CD4-positive, alpha-beta T cell treated with Interleukin-6 for 4 hours (primary cell): ENCODE results near the gene IFI30.
"Not testable (repeated sequence)": the region's sequence is repeated elsewhere in the genome, so short reads cannot be mapped to it uniquely, and the experiment has no call there.

Source experiments
- DNase-seq: peaks from one replicate; pipeline ENCODE4 v3.0.0-alpha.2; 2020; ENCODE audit warnings: mixed read lengths

The IFI30 gene

GRCh38 chr19:18152817-18153555 is 20.6 kb upstream of the IFI30 start, which contains the start of gene PIK3R2:
TSS of gene PIK3R2 (plus strand) at chr19:18153163. CDS start at chr19:18155880, 2,717 bp downstream.
- peak; percentile 99 for DNase-seq

- peak; percentile 44 for DNase-seq
Measured at GRCh38 chr19:18153556-18154134, 20.0 kb upstream of the IFI30 start.

DNA sequence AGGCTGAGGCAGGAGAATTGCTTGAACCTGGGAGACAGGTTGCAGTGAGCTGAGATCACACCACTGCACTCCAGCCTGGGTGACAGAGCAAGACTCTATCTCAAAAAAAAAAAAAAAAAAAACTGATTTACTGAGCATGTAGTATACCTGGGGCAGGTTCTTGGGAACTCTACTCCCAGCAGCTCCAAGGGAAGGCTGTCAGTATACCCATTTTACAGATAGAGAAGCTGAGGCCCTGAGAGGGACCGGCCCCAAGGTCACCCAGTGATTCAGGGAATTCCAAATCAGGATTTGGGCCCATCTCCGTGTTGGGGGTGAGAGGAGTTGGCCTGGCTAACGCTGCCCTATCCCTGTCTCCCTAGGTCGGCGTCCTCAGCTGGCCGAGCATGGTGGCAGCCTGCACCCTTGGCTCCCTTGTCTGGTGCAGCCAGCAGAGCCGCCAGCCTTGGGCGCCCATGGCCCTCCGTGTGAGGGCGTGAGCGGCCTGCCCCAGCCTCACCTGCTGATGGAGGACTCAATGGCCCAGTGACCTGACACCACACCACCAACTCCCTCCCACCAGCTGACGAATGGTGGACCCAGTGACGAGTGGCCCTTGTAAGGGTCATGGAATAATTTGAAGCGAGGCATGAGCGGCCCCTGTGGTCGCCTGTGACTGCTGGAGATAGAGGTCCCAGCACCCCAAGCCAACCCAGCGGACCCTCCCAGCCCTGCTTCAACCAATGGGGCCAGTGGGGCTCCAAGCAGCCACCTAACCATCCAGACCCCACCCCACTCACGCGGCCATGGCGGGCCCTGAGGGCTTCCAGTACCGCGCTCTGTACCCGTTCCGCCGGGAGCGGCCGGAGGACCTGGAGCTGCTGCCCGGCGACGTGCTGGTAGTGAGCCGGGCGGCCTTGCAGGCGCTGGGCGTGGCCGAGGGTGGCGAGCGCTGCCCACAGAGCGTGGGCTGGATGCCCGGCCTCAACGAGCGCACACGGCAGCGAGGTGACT is 18.2 kb upstream of the IFI30 start:
- DNase-seq: no peak

- no peak for DNase-seq
Measured at GRCh38 chr19:18156268-18156667, 17.3 kb upstream of the IFI30 start.

- DNase-seq: no peak
Measured at GRCh38 chr19:18156841-18157464, 16.7 kb upstream of the IFI30 start.

DNA sequence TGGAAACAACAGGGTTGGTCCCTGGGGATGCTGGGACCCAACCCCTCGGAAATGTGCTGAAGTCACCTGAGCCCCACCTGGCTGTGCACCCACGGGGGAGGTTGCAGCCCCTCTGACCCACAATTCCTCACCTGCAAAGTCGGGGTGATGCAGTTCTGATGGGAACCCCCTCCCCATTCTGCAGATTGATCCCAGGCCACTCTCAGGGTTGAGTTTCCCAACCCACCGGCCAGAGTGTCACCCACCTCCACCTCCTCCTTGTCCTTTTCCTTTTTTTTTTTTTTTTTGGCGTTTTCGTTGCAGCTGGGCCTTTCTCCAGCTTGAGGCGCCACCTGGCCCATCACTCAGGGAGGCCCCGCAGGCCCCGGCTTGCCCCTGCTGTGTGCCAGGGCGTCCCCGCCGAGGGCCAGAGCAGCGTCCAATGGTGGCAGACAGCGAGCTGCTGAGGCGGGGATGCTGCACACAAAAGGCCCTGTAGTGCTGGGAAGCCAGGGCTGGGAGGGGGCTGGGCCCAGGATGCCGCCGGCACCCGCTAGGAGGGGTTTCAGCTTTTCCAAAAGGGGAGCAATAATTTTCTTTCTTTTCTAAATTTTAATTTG is 16.0 kb upstream of the IFI30 start:
- DNase-seq: no peak

DNA sequence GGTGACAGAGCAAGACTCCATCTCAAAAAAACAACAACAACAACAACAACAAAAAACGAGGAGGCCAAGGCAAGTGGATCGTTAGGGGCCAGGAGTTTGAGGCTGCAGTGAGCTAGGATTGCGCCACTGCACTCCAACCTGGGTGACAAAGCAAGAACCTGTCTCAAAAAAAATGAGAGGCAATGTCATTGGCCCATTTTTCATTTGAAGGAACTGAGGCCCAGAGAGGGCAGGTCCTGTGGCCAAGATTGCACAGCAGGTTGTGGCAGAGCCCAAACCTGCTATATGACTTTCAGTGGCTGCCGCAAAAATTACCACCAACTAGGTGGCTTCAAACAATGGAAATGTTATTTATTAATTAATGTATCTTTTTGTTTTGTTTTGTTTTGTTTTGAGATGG is 15.1 kb upstream of the IFI30 start:
- no peak for DNase-seq

DNA sequence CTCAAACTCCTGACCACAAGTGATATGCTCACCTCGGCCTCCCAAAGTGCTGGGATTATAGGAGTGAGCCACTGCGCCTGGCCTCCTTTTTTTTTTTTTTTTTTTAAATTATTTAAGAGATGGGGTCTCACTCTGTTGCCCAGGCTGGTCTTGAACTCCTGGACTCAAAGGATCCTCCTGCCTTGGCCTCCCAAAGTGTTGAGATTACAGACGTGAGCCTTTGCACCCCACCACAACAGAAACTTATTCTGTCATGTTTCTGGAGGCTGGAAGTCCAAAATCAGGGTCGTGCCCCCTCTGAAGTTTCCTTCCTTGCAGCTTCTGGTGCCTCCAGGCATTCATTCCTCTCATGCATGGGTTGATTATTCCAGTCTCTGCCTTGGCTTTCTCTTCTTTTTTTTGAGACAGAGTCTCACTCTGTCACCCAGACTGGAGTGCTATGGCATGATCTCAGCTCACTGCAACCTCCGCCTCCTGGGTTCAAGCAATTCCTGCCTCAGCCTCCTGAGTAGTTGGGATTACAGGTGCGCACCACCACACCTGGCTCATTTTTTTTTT is 14.5 kb upstream of the IFI30 start:
- DNase-seq: not testable (repeated sequence)

DNA sequence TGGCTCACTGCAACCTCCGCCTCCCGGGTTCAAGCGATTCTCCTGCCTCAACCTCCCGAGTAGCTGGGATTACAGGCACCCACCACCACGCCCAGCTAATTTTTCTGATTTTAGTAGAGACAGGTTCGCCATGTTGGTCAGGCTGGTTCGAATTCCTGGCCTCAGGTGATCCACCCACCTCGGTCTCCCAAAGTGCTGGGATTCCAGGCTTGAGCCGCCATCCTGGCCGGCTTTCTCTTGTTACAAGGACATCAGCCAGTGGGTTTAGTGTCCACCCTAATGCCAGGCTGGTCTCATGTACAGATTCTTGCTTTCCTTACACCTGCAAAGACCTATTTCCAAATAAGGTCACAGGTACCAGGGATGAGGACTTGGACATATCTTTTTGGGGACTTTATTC is 13.8 kb upstream of the IFI30 start:
- DNase-seq: no peak

DNA sequence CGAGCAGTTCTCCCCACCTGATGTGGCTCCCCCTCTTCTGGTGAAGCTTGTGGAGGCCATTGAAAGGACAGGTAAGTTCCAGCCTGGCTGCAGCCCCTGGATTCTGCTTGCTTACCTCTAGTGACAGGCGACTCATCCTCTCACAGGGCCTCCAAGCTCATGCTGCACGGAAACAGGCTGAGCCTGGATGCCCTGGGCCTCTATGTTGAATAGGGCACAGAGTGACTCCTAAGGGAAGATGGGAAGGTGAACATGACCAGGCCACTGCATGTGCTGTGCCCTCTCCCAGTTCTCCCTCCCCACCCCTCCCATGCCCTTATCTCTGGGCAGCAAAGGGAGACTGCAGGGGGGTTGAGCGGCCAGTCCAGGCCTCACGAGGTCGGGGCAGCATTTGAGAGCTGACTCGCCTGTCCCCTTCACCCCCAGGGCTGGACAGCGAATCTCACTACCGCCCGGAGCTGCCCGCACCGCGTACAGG is 13.1 kb upstream of the IFI30 start:
- DNase-seq: no peak

DNA sequence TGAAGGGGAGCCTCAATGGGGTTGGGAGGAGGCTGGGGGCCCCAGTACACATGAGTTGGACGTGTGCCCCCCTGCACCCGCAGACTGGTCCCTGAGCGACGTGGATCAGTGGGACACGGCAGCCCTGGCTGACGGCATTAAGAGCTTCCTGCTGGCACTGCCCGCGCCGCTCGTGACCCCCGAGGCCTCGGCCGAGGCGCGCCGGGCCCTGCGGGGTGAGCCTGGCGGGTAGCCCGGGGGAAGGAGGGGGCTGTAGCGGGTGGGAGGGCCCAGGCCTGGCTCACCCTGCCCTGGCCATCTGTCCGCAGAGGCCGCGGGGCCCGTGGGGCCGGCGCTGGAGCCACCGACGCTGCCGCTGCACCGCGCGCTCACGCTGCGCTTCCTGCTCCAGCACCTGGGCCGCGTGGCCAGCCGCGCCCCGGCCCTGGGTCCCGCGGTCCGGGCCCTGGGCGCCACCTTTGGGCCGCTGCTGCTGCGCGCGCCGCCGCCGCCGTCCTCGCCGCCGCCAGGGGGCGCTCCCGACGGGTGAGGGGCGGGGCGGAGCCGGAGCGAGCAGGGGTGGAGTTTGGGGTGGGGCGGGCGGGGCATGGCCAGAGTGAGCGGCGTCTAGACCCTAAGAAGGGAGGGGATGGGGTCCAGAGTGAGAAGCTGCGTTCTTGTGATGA is 12.5 kb upstream of the IFI30 start:
- peak; percentile 81 for DNase-seq

GRCh38 chr19:18161636-18162002 is 12.0 kb upstream of the IFI30 start:
- no peak for DNase-seq

- no peak for DNase-seq
Measured at GRCh38 chr19:18164072-18164471, 9.5 kb upstream of the IFI30 start.

DNA sequence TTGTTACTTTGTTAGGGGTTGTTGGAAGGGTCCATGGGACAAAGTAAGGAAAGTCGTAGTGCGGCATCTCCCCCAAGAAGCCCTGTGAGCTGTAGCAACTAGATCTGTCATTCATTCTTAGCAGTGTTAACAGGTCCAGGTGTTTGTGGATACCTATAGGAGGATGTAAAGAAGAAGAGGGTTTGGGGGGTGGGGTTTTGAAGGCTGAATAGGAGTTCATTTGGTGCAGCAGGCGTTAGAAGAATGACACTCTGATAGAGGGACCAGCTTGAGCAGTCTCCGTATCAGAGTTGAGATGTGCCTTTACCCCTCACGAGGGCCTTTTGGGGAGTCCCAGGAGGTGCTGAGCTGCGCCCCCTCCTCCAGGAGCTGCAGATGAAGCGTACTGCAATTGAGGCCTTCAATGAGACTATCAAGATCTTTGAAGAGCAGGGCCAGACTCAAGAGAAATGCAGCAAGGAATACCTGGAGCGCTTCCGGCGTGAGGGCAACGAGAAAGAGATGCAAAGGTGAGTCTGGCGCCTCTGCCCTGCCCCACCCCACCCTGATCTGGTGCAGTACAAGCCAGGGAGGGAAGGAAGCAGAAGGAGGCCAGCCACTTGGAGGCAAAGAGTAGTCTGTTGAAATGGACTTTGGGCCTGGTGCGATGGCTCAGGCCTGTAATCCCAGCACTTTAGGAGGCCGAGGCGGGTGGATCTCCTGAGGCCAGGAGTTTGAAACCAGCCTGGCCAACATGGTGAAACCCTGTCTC is 7.6 kb upstream of the IFI30 start:
- DNase-seq: no peak

DNA sequence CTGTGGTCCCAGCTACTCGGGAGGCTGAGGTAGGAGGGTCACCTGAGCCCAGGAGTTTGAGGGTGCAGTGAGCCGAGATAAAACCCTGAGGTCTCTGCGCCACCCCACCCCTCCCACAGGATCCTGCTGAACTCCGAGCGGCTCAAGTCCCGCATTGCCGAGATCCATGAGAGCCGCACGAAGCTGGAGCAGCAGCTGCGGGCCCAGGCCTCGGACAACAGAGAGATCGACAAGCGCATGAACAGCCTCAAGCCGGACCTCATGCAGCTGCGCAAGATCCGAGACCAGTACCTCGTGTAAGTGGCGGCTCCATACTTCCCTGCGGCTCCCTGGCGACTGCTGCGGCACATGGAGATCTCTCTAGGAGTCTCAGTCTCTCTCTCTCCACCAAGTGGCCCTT is 6.6 kb upstream of the IFI30 start:
- no peak for DNase-seq

GRCh38 chr19:18167975-18168645 is 5.5 kb upstream of the IFI30 start:
- DNase-seq: peak; percentile 69

DNA sequence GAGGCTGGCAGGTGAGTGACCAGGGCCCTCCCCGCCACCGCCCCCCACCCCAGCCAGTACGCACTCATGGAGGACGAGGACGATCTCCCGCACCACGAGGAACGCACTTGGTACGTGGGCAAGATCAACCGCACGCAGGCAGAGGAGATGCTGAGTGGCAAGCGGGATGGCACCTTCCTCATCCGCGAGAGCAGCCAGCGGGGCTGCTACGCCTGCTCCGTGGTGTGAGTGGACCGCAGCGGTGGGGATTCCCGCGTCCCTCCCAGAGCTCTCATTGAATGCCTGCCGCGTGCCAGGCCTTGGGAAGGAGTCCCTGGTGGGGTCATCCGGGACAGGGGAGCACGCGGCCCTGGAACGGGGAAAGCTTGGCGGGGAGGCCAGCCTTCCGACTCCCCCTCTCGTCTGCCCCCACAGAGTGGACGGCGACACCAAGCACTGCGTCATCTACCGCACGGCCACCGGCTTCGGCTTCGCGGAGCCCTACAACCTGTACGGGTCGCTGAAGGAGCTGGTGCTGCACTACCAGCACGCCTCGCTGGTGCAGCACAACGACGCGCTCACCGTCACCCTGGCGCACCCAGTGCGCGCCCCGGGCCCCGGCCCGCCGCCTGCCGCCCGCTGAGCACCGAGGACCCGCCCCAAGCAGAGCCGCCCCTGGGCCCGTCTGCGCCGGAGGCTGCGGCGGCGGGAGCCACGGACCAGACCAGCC is 4.8 kb upstream of the IFI30 start:
- no peak for DNase-seq

DNA sequence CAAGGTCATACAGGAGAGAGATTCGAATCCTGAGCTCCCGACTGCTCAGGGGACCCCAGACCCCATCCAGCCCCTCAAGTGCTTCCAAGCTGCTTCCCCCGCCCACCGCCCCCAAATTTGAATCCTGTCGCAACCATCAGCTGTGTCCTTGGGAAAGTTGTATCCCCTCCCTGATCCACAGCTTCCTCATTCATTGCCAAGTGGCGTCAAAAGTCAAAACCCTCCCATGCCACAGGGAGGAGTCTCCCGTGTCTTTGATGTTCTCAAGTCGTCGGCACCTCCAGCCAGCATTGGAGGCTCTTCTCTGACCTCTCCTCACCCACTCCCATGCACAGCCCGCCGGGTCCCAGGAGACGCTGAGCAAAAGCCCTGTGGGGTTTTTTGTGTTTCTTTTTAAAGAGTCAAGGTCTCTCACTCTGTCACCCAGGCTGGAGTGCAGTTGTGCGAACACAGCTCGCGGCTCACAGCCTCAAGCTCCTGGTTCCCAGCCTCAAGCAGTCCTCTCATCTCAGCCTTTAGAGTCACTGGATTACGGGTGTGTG is 2.8 kb upstream of the IFI30 start:
- DNase-seq: no peak
